ENCODE data around the gene EAPP.

- TF ChIP-seq ZNF274 (IDR thresholded peaks at IDR 0.05; ENCODE audit: low read depth, low read length) (no peak), YY1 (IDR thresholded peaks at IDR 0.05; ENCODE audit: insufficient read depth, insufficient read length) (no peak)
Observed at GRCh38 chr14:34489324-34489723, 50.2 kb downstream of the EAPP start.
